Lower lobe of right lung (tissue), 2 donors: ENCODE measurements around the gene RPP25L. TPM values are rescaled to one million over a fixed set of nuclear protein-coding genes. Genes with fewer than 3 reads are reported as not detected.

Experiments used
- ATAC-seq, 2 donors: fragments of 200-7000 bp; cut with Tn5 transposase; one replicate each; pipeline ENCODE4 v1.9.1; 2020 to 2022; ENCODE audit warnings: mild to moderate bottlenecking in 2 of 2, moderate library complexity in 2 of 2
- DNase-seq: peaks from one replicate; pipeline ENCODE4 v3.0.0-alpha.2; 2020
- H3K27ac ChIP-seq: fragments of 200-600 bp; one replicate; pipeline ENCODE4 v1.8.0; 2022
- H3K27me3 ChIP-seq: fragments of 200-600 bp; one replicate; pipeline ENCODE4 v1.8.0; 2022; ENCODE audit warnings: low read depth
- H3K36me3 ChIP-seq: fragments of 200-600 bp; one replicate; pipeline ENCODE4 v1.8.0; 2022; ENCODE audit warnings: mild to moderate bottlenecking
- H3K4me1 ChIP-seq: fragments of 200-600 bp; one replicate; pipeline ENCODE4 v1.8.0; 2022
- H3K4me3 ChIP-seq: fragments of 200-600 bp; one replicate; pipeline ENCODE4 v1.8.0; 2022; ENCODE audit warnings: mild to moderate bottlenecking
- H3K9me3 ChIP-seq: fragments of 200-600 bp; one replicate; pipeline ENCODE4 v1.8.0; 2022
- CTCF ChIP-seq: fragments of 200-600 bp; IDR thresholded peaks from one replicate; pipeline ENCODE4 v1.8.0; 2022; ENCODE audit warnings: antibody characterized with exemption, mild to moderate bottlenecking
- intact Hi-C: fragments of 100-400 bp; cut with DNase I; formaldehyde crosslinking; loops from one replicate; pipeline ENCODE4 v1.11.0; 2022
- total RNA-seq: library from RNA; stranded (reverse); fragmentation: NEBNext Ultra II Directional; extraction: Animal tissue kit (Norgen Biotek cat#: 25700); gene quantifications from one replicate; pipeline ENCODE4 v1.2.1, GENCODE V29; 2021
- donor health status: DM: no; HTN: yes; CAD: no; lungs with severe emphysema.

RPP25L gene
- total RNA-seq, 1 donor from 2014 or later, result 16.5 TPM

GRCh38 chr9:34570376-34570775 lies 41.5 kb downstream of the RPP25L start:
- H3K27me3 ChIP-seq, result peaks cover 34% of the 10 kb centered on the region
- TF ChIP-seq CTCF, result no peak
- H3K36me3 ChIP-seq, result no peaks in the 10 kb centered on the region
- intact Hi-C loops, result no loop called here
- DNase-seq, result no peak
- no peaks in the 10 kb centered on the region for H3K4me1 ChIP-seq
- no peak overlapping the region for H3K4me3 ChIP-seq
- H3K9me3 ChIP-seq, result no peaks in the 10 kb centered on the region
- ATAC-seq, result no peak
- no peak overlapping the region for H3K27ac ChIP-seq

GRCh38 chr9:34568774-34569173 lies 43.1 kb downstream of the RPP25L start:
- no peaks in the 10 kb centered on the region for H3K9me3 ChIP-seq
- no peak for TF ChIP-seq CTCF
- DNase-seq (no peak), ATAC-seq (no peak)
- no peaks in the 10 kb centered on the region for H3K36me3 ChIP-seq
- no peak overlapping the region for H3K27ac ChIP-seq
- H3K27me3 ChIP-seq, result peaks cover 26% of the 10 kb centered on the region
- intact Hi-C loops, result no loop called here
- no peak overlapping the region for H3K4me3 ChIP-seq
- H3K4me1 ChIP-seq, result no peaks in the 10 kb centered on the region

- peaks cover 33% of the 10 kb centered on the region for H3K27me3 ChIP-seq
- H3K27ac ChIP-seq, result no peak overlapping the region
- H3K4me3 ChIP-seq, result no peak overlapping the region
- ATAC-seq (no peak), DNase-seq (no peak)
- no peaks in the 10 kb centered on the region for H3K36me3 ChIP-seq
- TF ChIP-seq CTCF, result no peak
- H3K9me3 ChIP-seq, result no peaks in the 10 kb centered on the region
- H3K4me1 ChIP-seq, result no peaks in the 10 kb centered on the region
- intact Hi-C loops, result no loop called here
Observed at GRCh38 chr9:34568133-34568532, 43.8 kb downstream of the RPP25L start.

GRCh38 chr9:34566972-34567371 lies 44.9 kb downstream of the RPP25L start:
- DNase-seq (no peak), ATAC-seq (no peak)
- H3K27me3 ChIP-seq, result peaks cover 36% of the 10 kb centered on the region
- H3K27ac ChIP-seq, result no peak overlapping the region
- H3K36me3 ChIP-seq, result no peaks in the 10 kb centered on the region
- H3K9me3 ChIP-seq, result no peaks in the 10 kb centered on the region
- no peak overlapping the region for H3K4me3 ChIP-seq
- H3K4me1 ChIP-seq, result no peaks in the 10 kb centered on the region
- intact Hi-C loops, result no loop called here
- TF ChIP-seq CTCF, result no peak

GRCh38 chr9:34566322-34566721 lies 45.6 kb downstream of the RPP25L start:
- no peak for DNase-seq
- Histone ChIP-seq H3K9me3 (no peaks in the 10 kb centered on the region), H3K36me3 (no peaks in the 10 kb centered on the region), H3K27me3 (peaks cover 40% of the 10 kb centered on the region), H3K27ac (no peak overlapping the region), H3K4me3 (no peak overlapping the region), H3K4me1 (no peaks in the 10 kb centered on the region)
- TF ChIP-seq CTCF, result no peak
- intact Hi-C loops, result no loop called here
- ATAC-seq, result no peak

GRCh38 chr9:34565856-34566255 lies 46.0 kb downstream of the RPP25L start:
- H3K27ac ChIP-seq, result no peak overlapping the region
- no peak for ATAC-seq
- intact Hi-C loops, result no loop called here
- DNase-seq, result no peak
- no peak for TF ChIP-seq CTCF
- H3K4me1 ChIP-seq, result peaks cover 2% of the 10 kb centered on the region
- H3K36me3 ChIP-seq, result no peaks in the 10 kb centered on the region
- H3K9me3 ChIP-seq, result no peaks in the 10 kb centered on the region
- H3K4me3 ChIP-seq, result no peak overlapping the region
- H3K27me3 ChIP-seq, result peaks cover 43% of the 10 kb centered on the region
